Spinal cord (tissue), 10 donors: ENCODE measurements around the gene ODF2. TPM values are rescaled to one million over a fixed set of nuclear protein-coding genes. Genes with fewer than 3 reads are reported as not detected.

ENCODE experiments used
- DNase-seq, 6 donors: peaks; one replicate each; pipeline versions ENCODE4 v3.0.0 to v3.0.0-alpha.2; 2013 to 2015; ENCODE audit warnings: low spot score in 6 of 6, low read depth in 4 of 6
- H3K27ac ChIP-seq: one replicate; pipeline ENCODE4 v1.5.1; 2013; ENCODE audit warnings: low read depth, low read length, control low read depth
- H3K27me3 ChIP-seq: one replicate; pipeline ENCODE4 v1.6.1; 2013; ENCODE audit warnings: low read length; ENCODE audit not compliant: control insufficient read depth, insufficient read depth
- H3K36me3 ChIP-seq: one replicate; pipeline ENCODE4 v1.6.1; 2013; ENCODE audit warnings: low read length; ENCODE audit not compliant: control insufficient read depth, insufficient read depth
- H3K4me1 ChIP-seq: one replicate; pipeline ENCODE4 v1.6.1; 2013; ENCODE audit warnings: low read length; ENCODE audit not compliant: control insufficient read depth, insufficient read depth
- H3K4me3 ChIP-seq: one replicate; pipeline ENCODE4 v1.5.1; 2013; ENCODE audit warnings: low read depth, low read length, control low read depth
- H3K9me3 ChIP-seq: one replicate; pipeline ENCODE4 v1.6.1; 2013; ENCODE audit warnings: low read length; ENCODE audit not compliant: control insufficient read depth, insufficient read depth
- WGBS: methylation state at CpG from one replicate; pipeline ENCODE4 v1.1.5; 2013; ENCODE audit warnings: missing lambda C conversion rate; ENCODE audit not compliant: insufficient coverage; 5-methylcytosine and 5-hydroxymethylcytosine counted together
- polyA plus RNA-seq, 2 donors: library from polyadenylated mRNA; unstranded; fragments of 120-200 nt; gene quantifications; one replicate each; pipeline ENCODE4 v1.2.1, GENCODE V29; 2013; ENCODE audit not compliant: insufficient read length in 2 of 2
- total RNA-seq, 2 donors: library from RNA; depleted of rRNA in 1 of 2; stranded (reverse); fragments of 120-200 nt in 1 of 2; fragments of >200 nt in 1 of 2; gene quantifications; one replicate each; pipeline versions ENCODE4 v1.2.3 to v1.2.4, GENCODE V29; 2013 to 2014
- donor health status: healthy.

The ODF2 gene
- total and polyA plus RNA-seq, 4 donors: 21.2 to 67.8 (median 50.2) TPM

GRCh38 chr9:128414461-128414860, 41.3 kb upstream of the ODF2 start:
- Histone ChIP-seq H3K27ac (no peak overlapping the region), H3K36me3 (no peaks in the 10 kb centered on the region), H3K4me1 (peaks cover 29% of the 10 kb centered on the region), H3K27me3 (peaks cover 3% of the 10 kb centered on the region), H3K4me3 (no peak overlapping the region), H3K9me3 (no peaks in the 10 kb centered on the region)
- 88% methylated on average over 1 of the region's 3 CpGs for WGBS
- DNase-seq: no peak

- Histone ChIP-seq H3K9me3 (no peaks in the 10 kb centered on the region), H3K27me3 (peaks cover 3% of the 10 kb centered on the region), H3K4me1 (peaks cover 28% of the 10 kb centered on the region), H3K36me3 (no peaks in the 10 kb centered on the region), H3K4me3 (no peak overlapping the region), H3K27ac (no peak overlapping the region)
- WGBS: 92% methylated on average over 2 of the region's 2 CpGs
- DNase-seq: no peak
Observed at GRCh38 chr9:128415281-128415680, 40.5 kb upstream of the ODF2 start.

- no peaks in the 10 kb centered on the region for H3K36me3 ChIP-seq
- H3K27ac ChIP-seq: no peak overlapping the region
- WGBS: 29% methylated on average over 5 of the region's 6 CpGs
- peaks cover 30% of the 10 kb centered on the region for H3K4me1 ChIP-seq
- no peaks in the 10 kb centered on the region for H3K9me3 ChIP-seq
- peaks cover 3% of the 10 kb centered on the region for H3K27me3 ChIP-seq
- no peak overlapping the region for H3K4me3 ChIP-seq
- peak in 1 of 6 donors; percentile 32 for DNase-seq
Observed at GRCh38 chr9:128416014-128416413, 39.8 kb upstream of the ODF2 start.

GRCh38 chr9:128416432-128417019, 39.3 kb upstream of the ODF2 start:
- H3K27me3 ChIP-seq: peaks cover 3% of the 10 kb centered on the region
- no peak overlapping the region for H3K4me3 ChIP-seq

GRCh38 chr9:128419061-128419925, 36.5 kb upstream of the ODF2 start:
- no peaks in the 10 kb centered on the region for H3K9me3 ChIP-seq
- peaks cover 26% of the 10 kb centered on the region for H3K4me1 ChIP-seq
- no peak overlapping the region for H3K27ac ChIP-seq
- H3K4me3 ChIP-seq: peak overlapping the region; percentile 74
- peaks cover 3% of the 10 kb centered on the region for H3K27me3 ChIP-seq
- WGBS: 15% methylated on average over 19 of the region's 28 CpGs
- peak in 2 of 6 donors; percentile 48 to 50 for DNase-seq
- H3K36me3 ChIP-seq: peaks cover 13% of the 10 kb centered on the region

More at GRCh38 chr9:128416432-128417019, 39.3 kb upstream of the ODF2 start:
- Histone ChIP-seq H3K36me3 (no peaks in the 10 kb centered on the region), H3K27ac (no peak overlapping the region), H3K4me1 (peaks cover 32% of the 10 kb centered on the region), H3K9me3 (no peaks in the 10 kb centered on the region)
- 48% methylated on average over 5 of the region's 6 CpGs for WGBS
- no peak for DNase-seq

DNA sequence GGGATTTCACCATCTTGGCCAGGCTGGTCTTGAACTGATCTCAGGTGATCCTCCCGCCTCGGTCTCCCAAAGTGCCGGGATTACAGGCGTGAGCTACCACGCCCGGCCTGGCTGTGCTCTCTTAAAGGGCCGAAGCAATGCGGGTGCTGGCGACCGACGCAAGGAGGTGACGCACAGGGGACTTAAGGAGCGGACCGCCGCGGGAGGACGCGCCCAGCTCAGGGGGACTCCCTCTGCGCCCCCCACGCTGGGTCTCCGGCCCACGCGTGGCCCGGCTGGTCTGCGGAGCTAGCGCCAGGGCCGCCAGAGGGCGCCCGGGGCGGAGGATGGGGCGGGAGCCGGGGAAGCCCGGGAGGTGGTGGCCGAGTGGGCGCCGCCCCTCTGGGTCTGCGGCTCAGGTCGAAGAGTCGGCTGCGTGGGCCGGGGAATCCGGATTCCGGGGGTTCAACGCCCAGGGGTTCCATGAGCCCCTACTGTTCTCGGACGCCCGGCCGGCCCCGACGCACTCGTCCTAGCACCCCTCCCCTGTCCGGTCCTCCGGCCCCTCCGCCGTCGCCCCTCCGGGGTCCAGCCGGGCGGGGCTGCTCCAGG, 35.7 kb upstream of the ODF2 start:
- Histone ChIP-seq H3K4me3 (peak overlapping the region; percentile 74), H3K27ac (peak overlapping the region; percentile 3), H3K27me3 (peaks cover 3% of the 10 kb centered on the region), H3K36me3 (peaks cover 17% of the 10 kb centered on the region), H3K4me1 (peaks cover 26% of the 10 kb centered on the region), H3K9me3 (no peaks in the 10 kb centered on the region)
- peak in 3 of 6 donors; percentile 53 to 89 (median 88) for DNase-seq
- WGBS: under 1% methylated on average over 59 of the region's 59 CpGs

DNA sequence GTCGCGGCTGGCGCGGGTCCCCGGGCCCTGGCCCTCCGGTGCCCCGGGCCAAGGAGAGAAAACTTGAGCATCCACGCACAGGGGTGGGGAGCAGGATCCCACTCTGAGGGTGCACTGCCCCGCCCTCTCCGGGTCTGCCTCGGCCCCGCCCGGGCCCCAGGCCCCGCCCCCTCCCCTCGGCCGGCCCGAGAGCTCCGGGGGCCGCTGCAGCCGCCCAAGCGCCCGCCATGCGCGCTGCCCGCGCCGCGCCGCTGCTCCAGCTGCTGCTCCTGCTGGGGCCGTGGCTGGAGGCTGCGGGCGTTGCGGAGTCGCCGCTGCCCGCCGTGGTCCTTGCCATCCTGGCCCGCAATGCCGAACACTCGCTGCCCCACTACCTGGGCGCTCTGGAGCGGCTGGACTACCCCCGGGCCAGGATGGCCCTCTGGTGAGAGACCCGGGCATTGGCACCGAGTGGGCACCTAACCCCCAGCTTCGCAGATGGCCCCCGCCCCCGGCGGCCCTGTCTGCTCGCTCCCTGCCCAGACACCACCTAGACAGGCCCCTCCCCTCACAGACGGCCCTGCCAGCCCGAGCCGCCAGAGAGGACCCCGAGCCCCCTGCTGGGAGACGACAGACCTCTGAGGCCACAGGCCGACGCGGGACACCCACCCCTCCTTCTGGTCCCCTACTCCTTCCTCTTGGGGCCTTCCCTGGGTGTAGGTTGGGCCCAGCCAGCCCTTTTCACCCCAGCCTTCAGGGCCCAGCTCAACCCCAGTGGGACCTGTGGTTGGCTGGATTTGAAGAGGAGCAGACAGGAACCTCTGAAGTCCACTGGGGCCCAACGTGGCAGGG, 34.9 kb upstream of the ODF2 start, which contains the start of gene CERCAM:
TSS of gene CERCAM (plus strand) at position 207 of the 831 bp plus-strand sequence. CDS start at position 228, 21 bp downstream.
- Histone ChIP-seq H3K4me3 (peak within 1 kb of the TSS; percentile 74), H3K36me3 (peaks cover 20% of the 10 kb centered on the region), H3K27me3 (peaks cover 3% of the 10 kb centered on the region), H3K27ac (peak within 1 kb of the TSS; percentile 47), H3K4me1 (peaks cover 26% of the 10 kb centered on the region), H3K9me3 (no peaks in the 10 kb centered on the region)
- WGBS: under 1% methylated on average over 59 of the region's 59 CpGs
- DNase-seq: peak in 2 of 6 donors; percentile 83 to 84

DNA sequence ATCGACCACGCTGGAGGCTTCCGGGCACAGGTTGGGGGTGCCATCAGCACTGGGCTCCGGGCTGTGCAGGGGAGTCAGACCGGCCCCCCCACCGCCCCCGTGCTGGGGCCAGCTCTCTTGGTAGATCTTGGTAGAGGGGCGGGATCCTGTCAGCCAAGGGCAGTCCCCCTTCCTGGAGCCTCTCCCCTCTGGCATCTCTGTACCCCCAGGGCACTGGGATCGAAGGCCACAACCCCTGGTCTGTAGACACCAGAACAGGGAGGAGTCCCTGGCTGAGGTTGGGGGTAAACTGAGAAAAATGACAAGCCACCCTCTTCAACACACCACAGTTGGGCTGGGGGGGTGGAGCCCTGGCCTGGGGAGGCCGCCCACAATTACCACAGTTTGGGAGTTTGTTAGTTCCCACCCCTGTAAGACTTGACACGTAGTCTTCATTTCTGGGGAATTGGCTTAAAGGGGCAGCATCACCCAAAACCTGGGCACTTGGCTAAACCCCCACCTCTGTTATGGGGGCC, 34.3 kb upstream of the ODF2 start:
- no peak for DNase-seq
- Histone ChIP-seq H3K4me1 (peaks cover 26% of the 10 kb centered on the region), H3K4me3 (peak overlapping the region; percentile 74), H3K36me3 (peaks cover 23% of the 10 kb centered on the region), H3K27me3 (peaks cover 3% of the 10 kb centered on the region), H3K27ac (no peak overlapping the region), H3K9me3 (no peaks in the 10 kb centered on the region)
- WGBS: 13% methylated on average over 5 of the region's 11 CpGs
